Forelimb muscle (tissue), 1 donor: Measurements from ENCODE around the gene AMZ1. TPM values are rescaled to one million over a fixed set of nuclear protein-coding genes. Genes with fewer than 3 reads are reported as not detected.
"Not testable (repeated sequence)": the region's sequence is repeated elsewhere in the genome, so short reads cannot be mapped to it uniquely, and the experiment has no call there.

ENCODE experiments used
- DNase-seq: peaks from one replicate; pipeline ENCODE4 v3.0.0-alpha.2; 2013; ENCODE audit warnings: low read depth
- polyA plus RNA-seq: library from polyadenylated mRNA; unstranded; fragments of 120-200 nt; gene quantifications from one replicate; pipeline ENCODE4 v1.2.1, GENCODE V29; 2013; ENCODE audit not compliant: insufficient read length

Gene AMZ1
- polyA plus RNA-seq, 1 donor: 0.29 TPM

DNA sequence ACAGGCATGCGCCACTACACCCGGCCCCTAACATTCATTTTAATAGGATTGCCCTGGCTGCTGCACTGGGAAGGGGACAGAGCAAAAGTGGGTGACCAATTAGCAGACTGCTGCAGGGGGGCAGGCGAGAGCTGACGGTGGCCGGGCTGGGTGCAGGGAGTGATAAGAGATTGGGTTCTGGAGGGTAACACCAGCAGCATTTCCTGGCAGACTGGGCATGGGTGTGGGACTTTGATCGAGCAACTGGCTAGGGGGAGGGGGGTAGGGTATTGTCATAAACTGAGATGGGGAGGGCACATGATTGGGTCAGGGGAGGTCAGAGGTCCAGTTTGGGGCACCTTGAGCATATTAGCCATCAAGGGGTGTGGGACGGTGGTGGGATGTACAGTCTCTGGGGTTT lies 20.2 kb upstream of the AMZ1 start:
- DNase-seq: no peak

DNA sequence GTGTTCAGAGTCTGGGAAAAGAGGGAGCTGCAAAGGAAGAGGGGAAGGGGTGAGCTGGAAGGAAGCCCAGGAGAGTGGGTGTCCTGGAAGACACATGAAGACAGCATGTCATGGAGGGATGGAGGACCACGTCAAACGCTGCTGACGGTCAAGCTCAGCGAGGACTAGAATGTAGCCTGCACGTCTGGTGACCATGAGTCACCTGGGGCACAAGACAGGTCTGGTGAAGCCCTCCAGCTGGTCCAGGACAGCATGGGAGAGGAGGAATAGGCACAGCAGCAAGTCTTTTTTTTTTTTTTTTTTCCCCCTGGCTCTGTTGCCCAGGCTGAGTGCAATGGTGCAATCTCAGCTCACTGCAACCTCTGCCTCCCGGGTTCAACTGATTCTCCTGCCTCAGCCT lies 19.6 kb upstream of the AMZ1 start:
- no peak for DNase-seq

DNA sequence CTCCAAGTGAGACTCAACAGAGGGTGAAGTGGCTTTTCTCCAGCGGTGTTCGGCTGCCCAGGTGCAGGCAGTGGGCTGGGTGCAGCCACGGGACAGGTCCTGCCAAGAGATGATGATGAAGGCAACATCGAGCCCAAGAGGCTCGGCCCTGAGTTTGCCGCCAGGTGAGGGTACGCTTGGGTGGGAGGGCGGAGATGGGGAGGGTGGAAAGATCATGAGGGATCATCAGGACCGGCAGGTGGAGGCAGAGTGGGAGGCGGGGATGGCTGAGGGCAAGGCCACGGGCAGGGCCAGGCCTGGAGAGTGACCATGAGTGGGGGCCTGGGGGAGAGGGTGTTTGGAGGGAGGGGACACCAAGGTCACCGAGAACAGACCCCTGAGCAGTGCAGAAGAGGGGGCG lies 17.8 kb upstream of the AMZ1 start:
- no peak for DNase-seq

DNA sequence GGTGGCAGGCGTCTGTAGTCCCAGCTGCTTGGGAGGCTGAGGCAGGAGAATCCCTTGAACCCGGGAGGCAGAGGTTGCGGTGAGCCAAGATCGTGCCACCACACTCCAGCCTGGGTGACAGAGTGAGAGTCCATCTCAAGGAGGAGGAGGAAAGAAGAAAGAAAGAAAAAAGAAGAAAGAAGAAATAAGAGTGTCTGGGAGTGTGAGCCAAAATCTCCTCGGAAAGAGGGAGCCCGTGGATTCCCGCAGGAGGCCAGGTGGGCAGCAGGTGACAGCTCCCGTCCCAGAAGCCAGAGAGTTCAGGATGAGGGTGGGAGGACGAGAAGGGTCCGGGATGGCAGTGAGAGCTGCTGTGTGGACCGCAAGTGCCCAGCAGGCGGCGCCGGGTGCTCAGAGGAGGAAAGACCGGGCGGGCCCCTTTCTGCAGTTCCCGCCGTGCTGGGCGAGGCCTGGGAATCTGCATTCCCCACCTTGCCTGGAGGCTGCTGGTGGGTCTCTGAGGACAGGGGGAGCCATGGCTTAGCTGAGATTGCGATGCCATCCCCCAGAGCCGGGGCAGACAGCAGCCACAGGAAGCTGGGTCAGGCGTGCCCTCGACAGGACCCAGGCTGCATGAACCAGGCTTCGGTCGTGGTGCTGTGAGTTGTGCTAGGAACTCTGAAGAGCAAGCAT lies 17.1 kb upstream of the AMZ1 start:
- no peak for DNase-seq

DNA sequence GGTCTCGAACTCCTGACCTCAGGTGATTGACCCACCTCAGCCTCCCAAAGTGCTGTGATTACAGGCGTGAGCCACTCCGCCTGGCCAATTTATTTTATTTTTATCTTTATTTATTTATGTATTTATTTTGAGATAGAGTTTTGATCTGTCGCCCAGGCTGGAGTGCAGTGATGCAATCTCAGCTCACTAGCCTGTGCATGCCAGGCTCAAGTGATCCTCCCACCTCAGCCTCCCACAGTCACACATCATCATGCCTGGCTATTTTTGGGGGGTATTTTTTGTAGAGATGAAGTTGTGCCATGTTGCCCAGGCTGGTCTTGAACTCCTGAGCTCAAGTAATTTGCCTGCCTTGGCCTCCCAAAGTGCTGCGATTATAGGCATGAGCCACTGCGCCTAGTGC lies 14.8 kb upstream of the AMZ1 start:
- not testable (repeated sequence) for DNase-seq

DNA sequence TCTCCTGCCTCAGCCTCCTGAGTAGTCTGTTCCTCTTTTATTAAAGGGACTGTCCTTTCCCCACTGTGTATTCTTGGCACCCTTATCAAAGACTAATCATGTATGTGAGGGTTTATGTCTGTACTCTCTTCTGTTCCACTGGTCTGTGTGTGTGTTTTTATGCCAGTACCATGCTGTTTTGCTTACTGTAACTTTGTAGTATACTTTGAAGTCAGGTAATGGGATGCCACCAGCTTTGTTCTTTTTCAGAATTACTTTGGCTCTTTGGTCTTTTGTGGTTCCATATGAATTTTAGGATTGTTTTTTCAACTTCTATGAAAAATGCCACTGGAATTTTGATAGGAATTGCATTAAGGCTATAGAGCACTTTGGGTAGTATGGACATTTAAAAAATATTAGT lies 14.1 kb upstream of the AMZ1 start:
- DNase-seq: no peak

DNA sequence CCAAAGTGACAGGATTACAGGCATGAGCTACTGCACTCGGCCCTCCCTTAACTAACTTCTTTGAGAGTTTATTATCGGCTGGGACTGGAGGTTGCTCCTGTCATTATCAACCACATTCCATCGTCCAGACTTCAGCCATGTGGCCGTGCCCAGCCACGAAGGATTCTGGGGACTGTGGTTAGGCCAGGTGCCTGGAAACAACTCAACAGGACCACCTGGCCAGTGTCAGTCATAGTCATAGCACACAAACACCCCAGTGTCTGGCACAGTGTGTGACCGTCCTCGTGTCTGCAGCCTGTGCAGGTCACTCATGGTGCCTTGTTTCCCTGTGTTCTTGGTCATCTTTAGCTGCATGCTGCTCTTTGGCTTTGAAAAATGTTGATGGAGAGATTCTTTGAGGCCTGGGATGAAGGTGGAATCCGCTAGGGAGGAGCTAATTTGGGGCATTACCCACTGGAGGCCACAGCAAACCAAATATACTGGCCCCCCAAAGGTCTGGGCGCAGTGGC lies 12.7 kb upstream of the AMZ1 start:
- no peak for DNase-seq

DNA sequence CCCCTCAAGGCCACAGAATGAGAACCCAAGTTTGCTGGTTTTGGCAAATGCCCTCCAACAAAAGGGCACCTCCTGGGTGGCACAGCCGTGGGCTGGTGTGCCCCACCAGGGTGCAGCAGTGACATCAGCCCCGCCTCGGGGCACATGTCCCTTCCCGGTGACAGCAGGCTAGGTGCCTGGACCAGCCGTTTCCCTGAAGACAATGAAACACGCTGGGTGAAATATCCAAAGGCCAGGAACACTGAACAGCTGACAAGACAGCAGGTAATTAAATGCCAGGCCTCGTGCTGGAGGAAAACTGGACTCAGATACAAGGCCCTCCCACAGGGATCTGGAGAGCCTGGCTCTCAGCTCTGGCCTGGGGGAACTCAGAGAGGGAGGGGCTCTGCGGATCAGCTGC lies 11.4 kb upstream of the AMZ1 start:
- not testable (repeated sequence) for DNase-seq

DNA sequence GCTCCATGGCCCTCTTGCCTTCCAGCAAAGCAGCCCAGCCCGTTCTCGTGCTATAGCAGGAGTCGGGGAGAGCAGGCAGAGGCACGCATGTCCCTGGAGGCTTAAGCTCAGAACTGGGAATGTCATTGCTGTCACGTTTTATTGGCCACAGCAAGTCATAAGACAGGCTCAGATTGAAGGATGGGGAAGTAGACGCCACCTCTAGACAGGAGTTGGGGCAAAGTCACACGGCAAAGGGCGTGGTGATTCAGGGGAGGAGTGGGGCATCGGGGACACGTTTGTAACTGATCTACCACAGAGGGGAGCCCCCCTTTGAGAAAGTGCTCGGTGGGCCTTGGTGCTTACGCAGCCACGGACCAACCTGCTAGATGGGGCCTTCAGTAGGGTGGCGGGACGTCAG lies 9.5 kb upstream of the AMZ1 start:
- not testable (repeated sequence) for DNase-seq

DNA sequence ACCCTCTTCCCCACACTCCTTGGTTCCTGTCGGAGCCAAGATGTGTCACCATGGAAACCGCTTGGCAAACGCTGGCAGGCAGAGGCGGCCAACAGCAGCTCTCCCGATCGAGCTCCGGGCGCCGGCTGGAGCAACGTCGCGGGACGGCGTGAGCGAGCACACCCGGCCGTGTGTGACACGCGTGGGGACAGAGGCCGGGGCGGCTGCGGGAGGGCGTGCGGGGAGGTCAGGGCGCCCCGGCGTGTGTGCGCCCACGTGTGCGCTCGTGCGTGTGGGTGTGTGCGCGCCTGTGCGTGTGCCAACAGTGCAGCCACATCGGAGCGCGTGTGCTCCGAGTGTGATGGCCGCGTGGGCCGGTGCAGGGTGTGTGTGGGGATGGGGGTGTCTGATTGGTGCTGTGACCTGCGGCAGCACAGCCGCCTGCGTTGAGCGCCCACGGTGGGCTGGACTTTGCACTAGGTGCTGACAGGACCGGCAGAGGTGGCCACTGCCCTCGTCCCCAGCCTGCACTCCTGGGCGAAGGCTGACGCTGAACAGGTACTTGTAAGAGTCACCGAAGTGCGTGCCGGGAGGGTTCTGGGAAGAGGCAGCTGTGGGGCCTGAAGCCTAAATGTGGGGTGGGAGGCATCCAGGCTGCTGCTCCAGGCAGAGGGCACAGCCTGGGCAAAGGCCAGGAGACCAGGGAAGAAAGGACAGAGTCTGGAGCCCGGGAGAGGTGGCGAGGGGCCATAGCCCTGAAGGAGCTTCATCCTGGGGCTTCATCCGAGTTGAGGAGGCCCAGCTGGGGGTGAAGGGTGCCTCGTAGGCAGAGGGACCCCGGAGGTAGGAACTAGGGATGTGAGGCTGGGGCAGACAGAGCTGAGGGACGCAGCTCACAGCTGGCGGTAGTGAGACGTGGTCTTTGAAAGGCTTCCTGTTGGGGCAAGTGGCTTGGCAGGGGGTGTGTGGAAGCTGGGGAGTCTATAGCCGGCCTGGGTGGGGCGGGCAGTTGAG lies 8.6 kb upstream of the AMZ1 start:
- not testable (repeated sequence) for DNase-seq

DNA sequence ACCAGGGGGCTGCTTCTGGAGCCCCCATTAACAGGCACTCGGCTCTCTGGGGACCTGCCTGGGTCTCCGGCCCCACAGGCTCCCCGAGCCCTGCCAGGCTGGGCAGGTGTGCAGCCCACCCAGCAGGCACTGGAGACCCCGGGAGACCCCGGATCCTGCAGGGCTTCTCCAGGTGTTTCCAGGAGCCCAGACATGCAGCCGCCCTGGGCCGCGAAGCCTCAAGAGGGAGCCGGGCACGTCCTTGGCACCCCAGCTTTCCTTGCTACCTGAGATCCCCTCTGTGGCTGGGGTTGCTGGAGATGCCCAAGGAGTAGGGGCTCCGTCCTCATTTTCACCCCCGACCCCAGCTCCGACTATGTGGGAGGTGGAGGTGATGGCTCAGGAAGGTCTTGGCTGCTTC lies 7.7 kb upstream of the AMZ1 start:
- DNase-seq: no peak

DNA sequence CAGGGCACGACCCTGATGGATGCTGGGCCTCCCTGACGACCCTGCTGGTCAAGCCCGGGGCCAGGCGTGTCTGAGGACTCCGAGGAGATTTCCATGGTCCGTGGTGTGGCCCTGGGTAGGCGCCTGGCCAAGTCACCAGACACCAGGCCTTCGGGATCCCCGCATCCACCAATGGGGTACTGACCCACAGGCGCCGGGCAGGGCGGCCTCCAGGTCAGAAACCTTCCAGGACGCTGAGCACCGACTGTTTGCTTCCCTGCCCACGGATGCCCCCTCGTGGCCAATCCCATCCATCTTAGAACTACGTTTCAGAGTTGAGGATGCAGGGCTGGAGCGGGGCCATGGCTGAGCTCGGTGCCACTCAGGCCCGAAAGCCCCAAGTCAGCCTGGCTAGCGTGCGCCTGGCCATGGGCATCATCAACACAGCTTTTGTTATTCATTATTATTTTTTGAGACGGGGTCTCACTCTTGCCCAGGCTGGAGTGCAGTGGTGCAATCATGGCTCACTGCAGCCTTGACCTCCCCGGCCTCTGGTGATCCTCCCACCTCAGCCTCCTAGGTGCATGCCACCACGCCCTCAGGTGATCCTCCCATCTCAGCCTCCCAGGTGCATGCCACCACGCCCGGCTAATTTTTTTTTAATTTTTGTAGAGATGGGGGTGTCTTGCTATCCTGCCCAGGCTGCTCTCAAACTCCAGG lies 7.1 kb upstream of the AMZ1 start:
- no peak for DNase-seq

DNA sequence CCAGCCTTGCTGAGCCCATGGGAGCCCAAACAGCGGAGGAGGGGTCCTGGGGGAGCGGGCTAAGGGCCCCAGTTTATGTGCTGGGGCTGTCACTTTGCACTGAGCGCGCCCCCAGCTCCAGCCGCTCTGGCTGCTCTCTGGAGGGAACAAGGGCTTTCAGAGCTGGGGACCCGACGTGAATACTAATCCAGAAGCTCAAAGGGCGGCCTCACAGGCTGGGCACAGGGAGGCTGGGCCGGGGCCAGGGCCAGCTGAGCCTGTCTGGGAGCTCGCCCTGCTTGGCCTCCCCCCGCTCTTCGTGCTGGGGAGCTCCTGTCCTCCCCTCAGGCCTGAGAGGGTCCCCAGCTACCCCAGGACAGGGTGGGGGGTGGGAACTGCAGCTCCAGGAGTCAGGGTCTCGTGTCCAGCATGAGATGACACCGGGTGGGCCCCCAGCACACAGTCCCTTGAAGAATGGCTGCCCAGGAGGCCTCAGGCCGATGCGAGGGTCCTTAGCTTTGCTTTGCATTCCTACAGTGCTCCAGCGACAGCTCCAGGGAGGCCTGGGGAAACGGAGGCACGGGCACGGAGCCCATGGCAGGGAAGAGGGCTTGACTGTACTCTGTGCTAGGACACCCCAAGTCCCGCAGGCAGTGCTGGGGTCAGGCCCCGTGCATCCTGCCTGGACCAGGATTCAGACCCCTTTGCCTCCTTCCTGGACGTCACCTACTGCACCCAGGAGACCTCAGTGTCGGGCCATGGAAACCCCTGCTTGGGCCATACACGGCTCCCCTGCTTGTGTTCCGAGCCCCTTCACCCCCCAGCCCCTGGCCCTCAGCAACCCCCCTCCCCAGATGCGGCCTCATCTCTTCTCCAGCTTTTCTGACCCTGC lies 5.8 kb upstream of the AMZ1 start:
- no peak for DNase-seq

DNA sequence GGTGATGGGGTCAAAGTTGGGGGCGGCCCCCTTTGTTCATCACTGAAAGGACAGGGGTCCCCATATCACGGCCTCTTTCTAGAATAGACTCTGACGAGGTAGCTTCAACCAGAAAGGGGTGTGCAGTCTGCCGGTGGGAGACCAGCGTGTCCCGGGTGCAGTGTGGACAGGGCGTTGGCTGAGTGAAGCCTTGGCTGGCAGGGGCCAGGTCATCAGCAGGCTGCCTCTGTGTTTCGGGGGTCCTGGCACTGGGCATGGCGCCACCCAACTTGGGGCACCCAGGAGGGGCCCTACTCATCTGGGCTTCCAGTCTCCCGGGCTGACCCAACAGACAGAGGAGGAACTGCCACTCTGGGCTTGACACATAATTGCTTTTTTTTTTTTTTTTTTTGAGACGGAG lies 3.5 kb upstream of the AMZ1 start:
- no peak for DNase-seq

DNA sequence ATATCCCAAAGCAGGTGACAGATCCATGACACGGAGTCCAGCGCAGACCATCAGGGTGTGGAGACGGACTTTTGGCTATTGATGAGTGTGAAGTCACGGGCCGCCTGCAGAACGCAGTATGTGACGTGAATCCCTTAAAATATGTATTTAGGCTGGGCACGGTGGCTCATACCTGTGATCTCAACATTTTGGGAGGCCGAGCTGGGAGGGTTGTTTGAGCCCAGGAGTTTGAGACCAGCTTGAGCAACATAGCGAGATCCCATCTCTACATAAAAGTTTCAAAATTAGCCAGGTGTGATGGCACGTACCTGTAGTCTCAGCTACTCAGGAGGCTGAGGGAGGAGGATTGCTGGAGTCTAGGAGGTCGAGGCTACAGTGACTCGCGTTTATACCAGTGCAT lies 1.9 kb upstream of the AMZ1 start:
- DNase-seq: no peak

DNA sequence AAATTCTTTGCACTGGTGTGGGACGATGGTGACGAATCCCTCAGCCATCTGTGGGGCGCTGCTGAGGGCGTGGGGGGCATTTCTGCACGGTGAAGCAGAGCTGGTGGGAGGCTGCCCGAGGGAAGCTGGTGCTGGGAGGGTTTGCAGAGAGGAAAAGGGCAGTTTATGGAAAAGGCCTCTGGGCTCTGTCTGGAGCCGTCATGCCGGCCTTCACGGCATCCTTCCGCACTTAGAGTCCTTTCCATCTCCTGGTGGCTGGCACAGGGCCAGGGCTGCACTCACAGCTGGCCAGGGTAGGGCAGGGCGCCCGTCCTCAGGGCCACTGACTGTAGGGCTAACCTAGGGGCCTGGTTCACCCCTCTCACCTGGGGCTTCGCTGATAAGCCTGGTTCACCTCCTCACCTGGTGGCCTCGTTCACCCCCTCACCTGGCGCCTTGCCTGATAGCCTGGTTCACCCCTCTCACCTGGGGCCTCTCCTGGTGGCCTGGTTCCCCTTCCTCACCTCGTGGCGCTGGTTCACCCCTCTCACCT lies 598 bp upstream of the AMZ1 start:
- no peak for DNase-seq

DNA sequence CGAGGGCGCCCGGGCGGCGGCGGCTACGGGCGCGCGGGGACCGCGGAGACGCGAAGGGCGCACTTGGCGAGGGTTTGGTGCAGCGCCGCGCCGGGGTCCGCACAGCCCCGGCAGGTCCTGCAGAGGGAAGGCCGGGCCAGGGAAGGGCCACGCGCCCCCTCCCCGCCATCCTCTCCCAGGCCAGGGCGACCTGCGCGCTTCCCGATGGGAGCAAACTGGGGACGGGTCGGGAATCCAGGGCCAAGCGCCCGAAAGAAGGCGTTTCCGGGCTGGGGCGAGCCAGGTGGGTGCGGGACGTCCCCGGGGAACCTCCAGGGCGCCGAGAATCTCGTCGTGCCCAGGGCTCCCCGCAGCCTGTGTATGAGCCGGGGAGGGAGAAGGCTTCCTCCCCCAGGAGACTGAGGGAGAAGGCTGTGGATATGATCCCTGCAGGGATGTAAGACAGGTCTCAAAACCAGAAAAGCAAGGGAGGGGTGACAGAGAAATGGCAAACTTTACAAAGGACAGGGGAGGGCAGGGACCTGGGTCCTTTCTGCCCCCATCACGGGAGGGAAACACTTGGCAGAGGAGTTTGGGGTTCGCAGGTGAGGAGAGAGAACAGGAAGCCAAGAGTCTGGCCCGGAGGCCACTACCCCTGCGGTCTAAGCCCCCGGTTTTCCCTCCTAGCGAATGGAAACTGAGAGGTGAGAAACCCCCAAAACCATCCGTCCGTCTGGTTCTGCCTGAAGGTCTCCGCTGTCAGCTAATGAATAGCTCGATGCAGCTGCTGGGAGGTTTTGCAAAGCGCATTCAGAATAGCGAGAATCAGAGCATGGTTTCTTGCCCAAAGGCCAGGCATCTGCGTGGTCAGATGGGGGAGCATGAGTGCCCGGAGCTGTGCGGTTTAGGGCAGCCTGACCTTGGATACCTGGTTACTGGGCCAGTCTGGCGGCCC lies 674 bp downstream of the AMZ1 start:
- no peak for DNase-seq

DNA sequence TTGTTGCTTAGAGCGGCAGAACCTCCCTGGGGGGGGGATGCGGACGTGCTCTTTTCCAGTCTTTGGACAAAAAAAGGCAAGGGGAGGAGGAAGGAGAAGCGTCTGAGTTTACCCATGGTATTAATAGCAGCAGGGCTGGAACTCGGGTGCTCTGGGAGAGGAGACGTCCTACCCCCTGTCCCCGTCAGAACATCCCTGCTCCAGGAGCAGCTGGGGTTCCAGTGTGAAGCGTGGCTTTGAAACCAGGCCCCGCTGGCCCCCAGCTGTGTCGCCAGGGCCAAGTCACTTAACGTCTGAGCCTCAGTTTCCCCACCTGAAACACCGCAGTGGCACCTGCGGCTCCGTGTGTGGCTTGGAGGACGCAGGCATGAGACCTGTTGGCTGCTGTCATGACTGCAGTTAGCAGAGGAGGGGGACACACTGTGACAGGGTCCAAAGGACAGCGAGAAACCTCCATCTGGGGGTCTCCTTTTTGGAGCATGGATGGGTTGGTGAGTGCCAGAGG lies 1.4 kb downstream of the AMZ1 start:
- no peak for DNase-seq

DNA sequence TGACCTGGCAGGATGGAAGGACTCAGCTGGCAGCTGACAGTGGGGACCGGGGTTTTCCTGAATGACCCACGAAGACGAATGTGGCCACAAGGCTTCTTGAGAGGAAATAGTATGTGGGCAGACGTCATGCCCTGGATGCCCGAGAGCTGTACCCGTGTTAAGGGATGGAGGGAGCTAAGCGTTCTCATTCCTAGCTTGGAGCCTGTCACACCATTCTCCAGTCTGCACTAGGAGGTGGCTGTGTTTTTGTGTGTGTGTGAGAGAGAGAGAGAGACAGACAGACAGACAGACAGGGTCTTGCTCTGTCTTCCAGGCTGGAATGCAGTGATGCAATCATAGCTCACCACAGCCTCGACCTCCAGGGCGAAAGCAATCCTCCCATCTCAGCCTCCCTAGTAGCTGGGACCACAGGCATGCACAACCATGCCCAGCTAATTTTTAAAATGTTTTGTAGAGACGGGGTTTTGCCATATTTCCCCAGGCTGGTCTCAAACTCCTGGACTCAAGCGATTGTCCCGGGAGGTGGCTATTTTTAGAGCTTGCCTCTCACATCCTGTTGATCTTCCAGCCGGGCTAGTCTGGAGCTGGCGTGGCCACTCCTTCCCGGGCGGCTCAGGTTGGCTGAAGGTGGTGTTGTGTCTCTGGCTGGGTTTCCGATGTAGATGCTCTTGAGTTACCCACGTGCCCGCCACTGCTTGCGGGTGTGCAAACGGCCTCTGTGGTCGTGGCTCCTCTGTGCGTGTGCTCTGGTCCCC lies 2.1 kb downstream of the AMZ1 start:
- DNase-seq: no peak
